HEK293 (cell line): ENCODE data around the gene RASA4B.

Source experiments
- CTCF ChIP-seq: fragments of 450-650 bp; formaldehyde crosslinking; IDR thresholded peaks from 2 replicates; pipeline ENCODE4 v1.5.1; 2016; ENCODE audit warnings: missing biosample characterization, missing genetic modification characterization
- GLIS1 ChIP-seq: fragments of 450-650 bp; formaldehyde crosslinking; IDR thresholded peaks from 2 replicates; pipeline ENCODE4 v1.5.1; 2016; ENCODE audit warnings: missing biosample characterization, missing genetic modification characterization
- MYNN ChIP-seq: fragments of 450-650 bp; formaldehyde crosslinking; IDR thresholded peaks from 2 replicates; pipeline ENCODE4 v1.5.1; 2016; ENCODE audit warnings: missing biosample characterization, missing genetic modification characterization, borderline replicate concordance
- PATZ1 ChIP-seq: fragments of 450-650 bp; formaldehyde crosslinking; IDR thresholded peaks from 2 replicates; pipeline ENCODE4 v1.5.1; 2016; ENCODE audit warnings: missing biosample characterization, missing genetic modification characterization
- PBX3 ChIP-seq: sonication (generic); formaldehyde crosslinking; IDR thresholded peaks from 2 replicates; pipeline ENCODE4 v1.8.1; 2022; ENCODE audit warnings: mild to moderate bottlenecking, moderate library complexity, missing genetic modification reagents
- ZBTB20 ChIP-seq: fragments of 450-650 bp; formaldehyde crosslinking; IDR thresholded peaks from 2 replicates; pipeline ENCODE4 v1.5.1; 2016; ENCODE audit warnings: missing biosample characterization, missing genetic modification characterization
- ZNF146 ChIP-seq: fragments of 450-650 bp; formaldehyde crosslinking; IDR thresholded peaks from 2 replicates; pipeline ENCODE4 v1.5.1; 2016; ENCODE audit warnings: missing biosample characterization, missing genetic modification characterization
- ZNF148 ChIP-seq: fragments of 450-650 bp; formaldehyde crosslinking; IDR thresholded peaks from 2 replicates; pipeline ENCODE4 v1.5.0; 2017; ENCODE audit warnings: missing biosample characterization, missing genetic modification characterization, borderline replicate concordance
- ZNF184 ChIP-seq: fragments of 450-650 bp; IDR thresholded peaks from 2 replicates; pipeline ENCODE4 v1.5.1; 2018; ENCODE audit warnings: missing biosample characterization, mild to moderate bottlenecking, missing genetic modification characterization
- ZNF274 ChIP-seq, 2 experiments: fragments of 200-500 bp in 1 of 2; fragments of 450-650 bp in 1 of 2; sonication (Bioruptor generic) in 1 of 2; formaldehyde crosslinking in 1 of 2; IDR thresholded peaks; 2 replicates each; pipeline versions ENCODE4 v1.5.1 to v1.6.1; 2014 to 2016; ENCODE audit warnings: borderline replicate concordance in 1 of 2, inconsistent platforms in 1 of 2, low read length in 1 of 2, missing biosample characterization in 1 of 2, missing genetic modification characterization in 1 of 2
- ZNF362 ChIP-seq: fragments of 450-650 bp; formaldehyde crosslinking; IDR thresholded peaks from 2 replicates; pipeline ENCODE4 v1.5.1; 2016; ENCODE audit warnings: missing biosample characterization, missing genetic modification characterization
- ZNF501 ChIP-seq: fragments of 450-650 bp; formaldehyde crosslinking; IDR thresholded peaks from 2 replicates; pipeline ENCODE4 v1.5.1; 2016; ENCODE audit warnings: missing biosample characterization, missing genetic modification characterization
- ZNF600 ChIP-seq: fragments of 450-650 bp; formaldehyde crosslinking; IDR thresholded peaks from 2 replicates; pipeline ENCODE4 v1.5.1; 2016; ENCODE audit warnings: missing biosample characterization, missing genetic modification characterization
- ZNF785 ChIP-seq: fragments of 450-650 bp; formaldehyde crosslinking; IDR thresholded peaks from 2 replicates; pipeline ENCODE4 v1.5.1; 2016; ENCODE audit warnings: missing biosample characterization, missing genetic modification characterization

- TF ChIP-seq CTCF (tag by site-specific recombination) (no peak), MYNN (tag by site-specific recombination) (no peak), GLIS1 (tag by site-specific recombination) (no peak), PBX3 (CRISPR knock-in tag) (no peak), ZNF600 (tag by site-specific recombination) (no peak), ZNF501 (tag by site-specific recombination) (no peak), ZNF146 (tag by site-specific recombination) (no peak), ZNF184 (tag by site-specific recombination) (no peak), ZNF274 (IDR thresholded peaks at IDR 0.05; ENCODE audit: low read length) (no peak), ZNF274 (tag by site-specific recombination; IDR thresholded peaks at IDR 0.05; ENCODE audit: borderline replicate concordance) (no peak), ZBTB20 (no peak), ZNF362 (tag by site-specific recombination) (no peak), ZNF785 (tag by site-specific recombination) (no peak), ZNF148 (tag by site-specific recombination) (no peak), PATZ1 (no peak)
Observed at GRCh38 chr7:102451371-102452054, 66.1 kb downstream of the RASA4B start.
